Mesenchymal stem cell (in vitro differentiated cells and primary cell): ENCODE measurements around the gene RNF130.

Source experiments
- DNase-seq: peaks from one replicate; pipeline ENCODE4 v3.0.0-alpha.2; 2013
- H2AFZ ChIP-seq: one replicate; pipeline ENCODE4 v1.6.1; 2013; ENCODE audit warnings: low read depth, mild to moderate bottlenecking, control low read depth, inconsistent platforms, low read length, moderate library complexity
- H2AK5ac ChIP-seq: 2 replicates; pipeline ENCODE4 v1.6.1; 2013; ENCODE audit warnings: low read length, moderate library complexity, mild to moderate bottlenecking, inconsistent platforms; ENCODE audit not compliant: severe bottlenecking
- H2BK120ac ChIP-seq: one replicate; pipeline ENCODE4 v1.6.1; 2013; ENCODE audit warnings: low read depth, mild to moderate bottlenecking, inconsistent platforms, low read length, moderate library complexity
- H2BK12ac ChIP-seq, 2 experiments: one replicate each; pipeline ENCODE4 v1.6.1; 2013; ENCODE audit warnings: inconsistent platforms in 2 of 2, low read length in 2 of 2, mild to moderate bottlenecking in 2 of 2, moderate library complexity in 2 of 2, control low read depth in 1 of 2
- H2BK15ac ChIP-seq: one replicate; pipeline ENCODE4 v1.6.1; 2013; ENCODE audit warnings: mild to moderate bottlenecking, low read depth, inconsistent platforms; ENCODE audit not compliant: poor library complexity, severe bottlenecking
- H2BK5ac ChIP-seq: 2 replicates; pipeline ENCODE4 v1.6.1; 2013; ENCODE audit warnings: low read depth, mild to moderate bottlenecking, low read length, control low read depth, inconsistent platforms; ENCODE audit not compliant: poor library complexity, severe bottlenecking
- H3K14ac ChIP-seq, 2 experiments: one replicate each; pipeline ENCODE4 v1.6.1; 2013; ENCODE audit warnings: inconsistent platforms in 2 of 2, low read length in 2 of 2, control low read depth in 1 of 2, mild to moderate bottlenecking in 1 of 2, moderate library complexity in 1 of 2
- H3K18ac ChIP-seq, 2 experiments: one replicate each; pipeline ENCODE4 v1.6.1; 2013; ENCODE audit warnings: inconsistent platforms in 2 of 2, low read length in 2 of 2, control low read depth in 1 of 2, low read depth in 1 of 2, mild to moderate bottlenecking in 1 of 2
- H3K23ac ChIP-seq, 2 experiments: one replicate each; pipeline ENCODE4 v1.6.1; 2013; ENCODE audit warnings: inconsistent platforms in 2 of 2, low read length in 2 of 2, mild to moderate bottlenecking in 2 of 2, moderate library complexity in 2 of 2, control low read depth in 1 of 2
- H3K27ac ChIP-seq: 2 replicates; pipeline ENCODE4 v1.5.1; 2013; ENCODE audit warnings: mild to moderate bottlenecking, moderate library complexity, low read length, control low read depth, inconsistent platforms; ENCODE audit not compliant: poor library complexity, severe bottlenecking
- H3K27me3 ChIP-seq, 2 experiments: 2 replicates each; pipeline versions ENCODE4 v1.6.1 to v1.7.0; 2013; ENCODE audit warnings: low read length in 2 of 2, mild to moderate bottlenecking in 2 of 2, moderate library complexity in 2 of 2, control low read depth in 1 of 2, inconsistent platforms in 1 of 2; ENCODE audit not compliant: control insufficient read depth in 1 of 2, insufficient read depth in 1 of 2
- H3K36me3 ChIP-seq, 2 experiments: 2 replicates each; pipeline versions ENCODE4 v1.6.1 to v1.7.0; 2013; ENCODE audit warnings: low read length in 2 of 2, control low read depth in 1 of 2, inconsistent platforms in 1 of 2, low read depth in 1 of 2, mild to moderate bottlenecking in 1 of 2; ENCODE audit not compliant: insufficient read depth in 2 of 2, control insufficient read depth in 1 of 2
- H3K4ac ChIP-seq, 2 experiments: one replicate each; pipeline ENCODE4 v1.6.1; 2013; ENCODE audit warnings: inconsistent platforms in 2 of 2, low read length in 2 of 2, mild to moderate bottlenecking in 2 of 2, moderate library complexity in 2 of 2, control low read depth in 1 of 2, low read depth in 1 of 2
- H3K4me1 ChIP-seq: 2 replicates; pipeline ENCODE4 v1.6.1; 2013; ENCODE audit warnings: low read depth, low read length, control low read depth; ENCODE audit not compliant: control insufficient read depth, insufficient read depth
- H3K4me2 ChIP-seq: 2 replicates; pipeline ENCODE4 v1.6.1; 2013; ENCODE audit warnings: low read length, mild to moderate bottlenecking, inconsistent platforms; ENCODE audit not compliant: poor library complexity, severe bottlenecking
- H3K4me3 ChIP-seq, 2 experiments: 2 replicates each; pipeline versions ENCODE4 v1.5.1 to v1.7.0; 2013; ENCODE audit warnings: low read length in 2 of 2, mild to moderate bottlenecking in 2 of 2, control low read depth in 1 of 2, low read depth in 1 of 2; ENCODE audit not compliant: insufficient read depth in 1 of 2
- H3K79me1 ChIP-seq: replicated peaks from 2 replicates; pipeline ENCODE4 v1.6.1; 2013; ENCODE audit warnings: mild to moderate bottlenecking, control low read depth, low read length, inconsistent platforms; ENCODE audit not compliant: poor library complexity, severe bottlenecking
- H3K9ac ChIP-seq: 2 replicates; pipeline ENCODE4 v1.7.0; 2013; ENCODE audit warnings: mild to moderate bottlenecking, low read length, moderate library complexity
- H3K9me3 ChIP-seq: 2 replicates; pipeline ENCODE4 v1.7.0; 2013; ENCODE audit warnings: mild to moderate bottlenecking, low read length; ENCODE audit not compliant: control insufficient read depth
- H4K8ac ChIP-seq: one replicate; pipeline ENCODE4 v1.6.1; 2013; ENCODE audit warnings: inconsistent platforms, mild to moderate bottlenecking, low read length, moderate library complexity
- H4K91ac ChIP-seq: one replicate; pipeline ENCODE4 v1.6.1; 2013; ENCODE audit warnings: mild to moderate bottlenecking, low read length, inconsistent platforms
- WGBS: methylation state at CpG from one replicate; pipeline ENCODE4 v1.1.7; 2013; ENCODE audit warnings: mixed read lengths; 5-methylcytosine and 5-hydroxymethylcytosine counted together

RNF130 gene

DNA sequence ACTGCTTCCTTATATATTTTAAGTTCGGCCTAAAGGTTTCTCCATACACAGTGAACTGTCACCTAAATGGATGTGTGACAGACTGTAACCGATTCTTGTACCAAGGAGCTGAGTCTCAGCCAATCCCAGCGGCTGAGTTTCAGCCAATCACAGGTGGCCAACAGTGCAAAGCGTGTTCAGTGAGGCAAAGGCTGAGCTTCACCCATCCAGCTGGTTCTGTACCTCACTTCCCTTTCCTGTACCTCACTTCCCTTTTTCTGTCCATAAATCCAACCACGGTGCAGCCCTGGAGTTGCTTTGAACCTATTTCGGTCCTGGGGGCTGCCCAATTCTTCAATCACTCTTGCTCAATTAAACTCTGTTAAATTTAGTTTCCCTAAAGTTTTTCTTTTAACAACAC, 148.1 kb downstream of the RNF130 start:
- no peak overlapping the region for H3K4ac ChIP-seq
- H3K4me3 ChIP-seq: no peak overlapping the region
- no peaks in the 10 kb centered on the region for H3K79me1 ChIP-seq
- H3K36me3 ChIP-seq: no peaks in the 10 kb centered on the region
- H2BK5ac ChIP-seq: no peak overlapping the region
- no peaks in the 10 kb centered on the region for H3K9me3 ChIP-seq
- H3K14ac ChIP-seq: no peak overlapping the region
- no peak overlapping the region for H3K27ac ChIP-seq
- H2AK5ac ChIP-seq: no peak overlapping the region
- H2AFZ ChIP-seq: no peak overlapping the region
- DNase-seq: no peak
- no peaks in the 10 kb centered on the region for H3K27me3 ChIP-seq
- no peak overlapping the region for H3K4me2 ChIP-seq
- H3K9ac ChIP-seq: no peak overlapping the region
- 89% methylated on average over 6 of the region's 6 CpGs for WGBS
- H2BK12ac ChIP-seq: no peak overlapping the region
- H2BK120ac ChIP-seq: no peak overlapping the region
- no peak overlapping the region for H3K23ac ChIP-seq
- no peak overlapping the region for H4K8ac ChIP-seq
- H2BK15ac ChIP-seq: no peak overlapping the region
- H3K4me1 ChIP-seq: no peaks in the 10 kb centered on the region
- no peak overlapping the region for H3K18ac ChIP-seq
- no peak overlapping the region for H4K91ac ChIP-seq

DNA sequence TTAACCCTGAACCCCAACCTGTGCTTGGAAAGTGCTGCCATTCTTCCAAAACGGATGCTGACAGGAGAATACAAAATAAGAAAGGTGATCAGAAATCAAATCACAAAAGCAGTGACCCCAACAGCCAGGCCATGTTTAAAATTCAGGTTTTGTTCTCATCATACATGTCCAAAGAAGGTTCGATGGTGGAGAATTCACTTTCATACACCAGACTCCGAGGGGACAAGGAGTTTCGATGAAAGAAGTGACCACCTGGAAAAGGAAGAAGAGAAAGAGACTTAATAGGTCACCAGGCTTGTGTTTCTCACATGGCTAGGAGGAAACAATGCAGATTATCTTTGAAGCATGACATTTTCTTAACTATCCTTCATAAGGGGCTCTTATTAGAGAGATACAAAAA, 151.4 kb downstream of the RNF130 start:
- Histone ChIP-seq H4K8ac (no peak overlapping the region), H3K4ac (no peak overlapping the region), H2BK120ac (no peak overlapping the region), H3K27ac (no peak overlapping the region), H3K4me1 (peaks cover 2% of the 10 kb centered on the region), H3K36me3 (no peaks in the 10 kb centered on the region), H3K14ac (no peak overlapping the region), H2AK5ac (no peak overlapping the region), H3K18ac (no peak overlapping the region), H2BK12ac (no peak overlapping the region), H3K4me3 (no peak overlapping the region), H4K91ac (no peak overlapping the region), H3K27me3 (no peaks in the 10 kb centered on the region), H3K9me3 (no peaks in the 10 kb centered on the region), H3K4me2 (no peak overlapping the region), H3K9ac (no peak overlapping the region), H2BK5ac (no peak overlapping the region), H2AFZ (no peak overlapping the region), H2BK15ac (no peak overlapping the region), H3K23ac (no peak overlapping the region), H3K79me1 (no peaks in the 10 kb centered on the region)
- 90% methylated on average over 4 of the region's 4 CpGs for WGBS
- no peak for DNase-seq

DNA sequence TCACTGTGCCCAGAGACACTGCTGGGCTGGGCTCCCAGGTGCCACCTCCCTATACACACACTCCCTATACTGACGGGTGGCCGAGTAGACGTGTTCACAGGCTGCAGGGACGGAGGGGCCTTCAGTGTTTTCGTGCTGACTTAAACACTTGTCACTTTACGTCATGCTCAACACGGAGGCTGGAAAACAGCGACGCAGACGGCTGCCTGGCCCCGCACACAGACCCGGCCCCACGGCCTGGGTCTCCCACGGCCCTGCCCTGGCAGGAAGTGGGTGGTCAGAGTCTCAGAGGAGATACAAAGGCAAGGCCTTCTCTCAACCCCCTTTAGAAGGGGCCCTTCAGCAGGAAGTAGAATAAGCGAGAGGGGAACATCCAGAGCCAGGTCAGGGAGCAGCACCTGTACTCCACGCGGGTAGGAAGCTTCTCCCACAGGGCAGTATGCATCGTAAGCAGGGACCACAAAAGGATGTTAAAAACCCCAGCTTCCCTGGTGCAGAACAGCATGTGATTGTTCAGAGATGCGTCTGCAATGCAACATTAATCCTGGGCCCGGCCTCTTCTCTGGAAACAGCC, 152.0 kb downstream of the RNF130 start:
- Histone ChIP-seq H2BK15ac (no peak overlapping the region), H3K27me3 (no peaks in the 10 kb centered on the region), H3K9me3 (no peaks in the 10 kb centered on the region), H4K8ac (no peak overlapping the region), H2BK12ac (no peak overlapping the region), H3K79me1 (no peaks in the 10 kb centered on the region), H4K91ac (no peak overlapping the region), H3K4me3 (no peak overlapping the region), H3K4ac (no peak overlapping the region), H3K18ac (no peak overlapping the region), H2BK5ac (no peak overlapping the region), H3K14ac (no peak overlapping the region), H2AK5ac (no peak overlapping the region), H3K36me3 (no peaks in the 10 kb centered on the region), H3K9ac (no peak overlapping the region), H2BK120ac (no peak overlapping the region), H3K4me1 (peaks cover 2% of the 10 kb centered on the region), H3K23ac (no peak overlapping the region), H3K27ac (no peak overlapping the region), H2AFZ (no peak overlapping the region), H3K4me2 (no peak overlapping the region)
- no peak for DNase-seq
- WGBS: 87% methylated on average over 20 of the region's 20 CpGs

DNA sequence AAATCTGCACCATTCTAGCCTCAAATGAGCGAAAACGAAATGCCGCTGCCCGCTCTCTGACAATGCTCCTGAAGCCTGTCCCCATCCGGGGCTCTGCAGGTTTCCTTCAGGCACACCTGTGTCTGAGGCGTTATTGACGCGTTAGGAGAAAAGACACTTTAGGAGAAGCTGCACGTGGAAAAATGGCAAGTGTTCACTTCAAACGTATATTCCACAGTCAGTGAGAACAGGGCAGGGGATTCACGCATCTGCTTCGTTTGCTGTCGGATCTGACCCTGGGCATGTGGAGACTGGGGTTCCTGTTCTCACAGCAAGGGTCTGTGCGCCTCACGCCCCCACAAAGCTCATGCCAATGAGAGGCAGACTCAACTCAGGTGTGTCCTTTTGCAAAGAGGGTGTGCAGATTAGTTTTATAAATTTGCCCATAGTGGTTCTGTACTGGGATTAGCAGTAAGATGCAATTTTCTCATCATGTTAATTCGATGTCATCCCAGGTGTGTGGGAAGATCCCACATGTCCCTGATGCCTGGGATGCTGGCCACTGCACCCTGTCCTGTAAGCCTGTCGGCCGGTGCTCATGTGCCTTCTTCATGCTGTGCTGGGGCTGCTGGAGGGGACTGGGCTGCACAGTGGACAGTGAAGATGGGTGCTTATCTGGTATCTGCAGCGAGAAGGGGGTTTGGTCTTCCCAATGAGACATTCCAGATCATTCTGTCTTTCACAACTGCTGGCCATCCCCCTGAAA, 152.6 kb downstream of the RNF130 start:
- Histone ChIP-seq H3K23ac (no peak overlapping the region), H3K9ac (no peak overlapping the region), H2BK15ac (no peak overlapping the region), H2BK120ac (no peak overlapping the region), H3K36me3 (no peaks in the 10 kb centered on the region), H3K9me3 (no peaks in the 10 kb centered on the region), H2AFZ (no peak overlapping the region), H3K4me2 (no peak overlapping the region), H3K27me3 (no peaks in the 10 kb centered on the region), H3K14ac (no peak overlapping the region), H2BK12ac (no peak overlapping the region), H4K91ac (no peak overlapping the region), H3K18ac (no peak overlapping the region), H3K4me3 (no peak overlapping the region), H2AK5ac (no peak overlapping the region), H3K4ac (no peak overlapping the region), H3K27ac (no peak overlapping the region), H4K8ac (no peak overlapping the region), H3K4me1 (peaks cover 4% of the 10 kb centered on the region), H2BK5ac (no peak overlapping the region), H3K79me1 (no peaks in the 10 kb centered on the region)
- WGBS: 93% methylated on average over 19 of the region's 19 CpGs
- DNase-seq: no peak
